Uterus (tissue), 4 donors: ENCODE data around the gene ELL2. TPM values are rescaled to one million over a fixed set of nuclear protein-coding genes. Genes with fewer than 3 reads are reported as not detected.

Experiments
- DNase-seq, 2 donors: peaks; one replicate each; pipeline ENCODE4 v3.0.0-alpha.2; 2019 to 2020
- H3K27ac ChIP-seq, 2 donors: fragments of 200-600 bp; sonication (generic); 1 replicate in 1 of 2; 2 replicates in 1 of 2; pipeline ENCODE4 v1.5.1; 2016 to 2018
- H3K27me3 ChIP-seq, 2 donors: fragments of 200-600 bp; sonication (generic); one replicate each; pipeline ENCODE4 v1.5.1; 2018 to 2019; ENCODE audit warnings: control low read depth in 1 of 2
- H3K36me3 ChIP-seq, 2 donors: fragments of 200-600 bp; sonication (generic); one replicate each; pipeline ENCODE4 v1.5.1; 2019; ENCODE audit warnings: control low read depth in 1 of 2
- H3K4me1 ChIP-seq, 2 donors: fragments of 200-600 bp; sonication (generic); one replicate each; pipeline ENCODE4 v1.5.1; 2018 to 2019; ENCODE audit warnings: control low read depth in 1 of 2
- H3K4me3 ChIP-seq, 2 donors: fragments of 200-600 bp; sonication (generic); 1 replicate in 1 of 2; 2 replicates in 1 of 2; pipeline ENCODE4 v1.5.1; 2018 to 2019; ENCODE audit warnings: mild to moderate bottlenecking in 1 of 2
- H3K9me3 ChIP-seq, 2 donors: fragments of 200-600 bp; sonication (generic); one replicate each; pipeline ENCODE4 v1.5.1; 2019; ENCODE audit warnings: control low read depth in 1 of 2
- CTCF ChIP-seq, 4 experiments: fragments of 200-600 bp in 2 of 4; fragments of 450-650 bp in 2 of 4; sonication (generic) in 2 of 4; IDR thresholded peaks; one replicate each; pipeline ENCODE4 v1.5.1; 2016 to 2019; ENCODE audit warnings: antibody characterized with exemption in 4 of 4, mild to moderate bottlenecking in 2 of 4, moderate library complexity in 1 of 4
- POLR2A ChIP-seq, 2 donors: fragments of 450-650 bp; IDR thresholded peaks; one replicate each; pipeline ENCODE4 v1.6.1; 2016; ENCODE audit warnings: antibody characterized with exemption in 2 of 2, mild to moderate bottlenecking in 1 of 2, moderate library complexity in 1 of 2
- intact Hi-C: fragments of 100-400 bp; cut with DNase I; formaldehyde crosslinking; loops from one replicate; pipeline ENCODE4 v1.15.1; 2023; ENCODE audit warnings: low total_unique reads
- total RNA-seq, 4 donors: library from RNA; depleted of rRNA in 3 of 4; stranded (reverse); fragments of >200 nt in 3 of 4; gene quantifications; one replicate each; pipeline versions ENCODE4 v1.1.0 to v1.2.4, GENCODE V29; 2014 to 2023
- donor health status: DM: yes; HTN: yes; CAD: no.

Gene ELL2
- total RNA-seq, 4 donors from 2014 or later, result 2.3 to 53.2 (median 16.0) TPM

DNA sequence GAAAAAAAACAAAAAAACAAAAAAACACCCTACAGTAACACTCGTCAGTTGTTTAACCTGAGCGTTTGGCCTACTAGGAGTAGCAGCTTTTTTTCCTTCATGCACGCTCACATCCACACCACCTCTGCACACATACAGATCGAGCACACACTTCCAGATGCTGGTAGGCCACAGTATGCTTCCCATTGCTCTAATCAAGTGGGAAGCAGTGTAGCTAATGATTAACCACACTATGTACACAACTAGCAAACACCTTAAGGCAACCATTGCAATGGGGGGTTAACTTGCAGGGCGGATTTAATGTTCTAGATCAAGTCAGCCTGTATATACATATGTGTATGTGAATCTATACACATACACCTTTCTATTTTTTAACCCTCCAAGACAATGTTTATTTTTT is 73.7 kb downstream of the ELL2 start:
- intact Hi-C loops, result no loop called here
- no peaks in the 10 kb centered on the region for H3K4me1 ChIP-seq
- no peaks in the 10 kb centered on the region for H3K36me3 ChIP-seq
- no peaks in the 10 kb centered on the region for H3K27me3 ChIP-seq
- TF ChIP-seq POLR2A (IDR thresholded peaks at IDR 0.05) (no peak), CTCF (IDR thresholded peaks at IDR 0.05) (no peak)
- DNase-seq, result no peak
- H3K4me3 ChIP-seq, result no peak overlapping the region
- no peaks in the 10 kb centered on the region for H3K9me3 ChIP-seq
- H3K27ac ChIP-seq, result no peak overlapping the region

DNA sequence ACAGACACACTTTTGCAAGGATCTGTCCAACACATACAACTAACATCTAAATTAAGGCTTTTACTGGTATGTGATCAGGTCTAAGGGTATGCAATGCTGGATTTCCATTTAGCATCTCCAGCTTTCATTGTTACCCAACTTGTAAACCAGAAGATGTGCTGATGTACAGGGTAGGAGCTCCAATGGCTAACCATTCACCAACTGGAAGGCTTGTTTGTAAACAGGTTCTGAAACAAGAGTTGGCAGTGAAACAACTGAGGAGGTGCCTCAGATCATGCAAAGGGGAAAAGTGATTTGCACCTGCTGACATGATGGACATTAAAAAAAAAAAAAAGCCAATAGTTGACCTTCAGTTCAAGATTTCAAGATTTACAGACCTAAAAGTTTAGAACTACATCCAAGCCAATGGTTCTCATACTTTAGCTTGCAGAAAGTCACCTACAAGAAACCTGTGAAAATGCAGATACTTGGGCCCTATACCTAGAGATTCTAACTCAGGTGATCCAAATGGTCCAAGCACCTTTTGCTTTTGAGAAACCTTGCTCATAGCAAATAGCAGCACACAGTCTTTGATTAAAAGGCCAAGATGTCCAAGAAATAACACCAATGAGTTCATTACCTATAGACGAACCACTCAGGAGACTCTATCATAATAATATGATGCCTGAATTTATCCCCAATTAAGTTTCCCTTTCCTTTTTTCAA is 75.2 kb downstream of the ELL2 start:
- intact Hi-C loops, result no loop called here
- H3K27ac ChIP-seq, result no peak overlapping the region
- no peaks in the 10 kb centered on the region for H3K4me1 ChIP-seq
- H3K4me3 ChIP-seq, result no peak overlapping the region
- no peaks in the 10 kb centered on the region for H3K36me3 ChIP-seq
- TF ChIP-seq POLR2A (IDR thresholded peaks at IDR 0.05), result no peak
- TF ChIP-seq CTCF (IDR thresholded peaks at IDR 0.05), result no peak
- no peak for DNase-seq
- H3K27me3 ChIP-seq, result no peaks in the 10 kb centered on the region
- H3K9me3 ChIP-seq, result no peaks in the 10 kb centered on the region

GRCh38 chr5:95884511-95884910 is 77.1 kb downstream of the ELL2 start:
- H3K4me3 ChIP-seq, result no peak overlapping the region
- no peak for TF ChIP-seq POLR2A (IDR thresholded peaks at IDR 0.05)
- TF ChIP-seq CTCF (IDR thresholded peaks at IDR 0.05), result no peak
- intact Hi-C loops, result no loop called here
- no peaks in the 10 kb centered on the region for H3K9me3 ChIP-seq
- no peaks in the 10 kb centered on the region for H3K36me3 ChIP-seq
- DNase-seq, result no peak
- H3K27ac ChIP-seq, result no peak overlapping the region
- no peaks in the 10 kb centered on the region for H3K27me3 ChIP-seq
- no peaks in the 10 kb centered on the region for H3K4me1 ChIP-seq

GRCh38 chr5:95884017-95884325 is 77.7 kb downstream of the ELL2 start:
- TF ChIP-seq POLR2A (IDR thresholded peaks at IDR 0.05), result no peak
- no peak for TF ChIP-seq CTCF (IDR thresholded peaks at IDR 0.05)
- Histone ChIP-seq H3K27me3 (no peaks in the 10 kb centered on the region), H3K27ac (no peak overlapping the region), H3K36me3 (no peaks in the 10 kb centered on the region), H3K9me3 (no peaks in the 10 kb centered on the region), H3K4me1 (no peaks in the 10 kb centered on the region), H3K4me3 (no peak overlapping the region)
- intact Hi-C loops, result no loop called here
- DNase-seq, result no peak

- H3K27ac ChIP-seq, result no peak overlapping the region
- no peaks in the 10 kb centered on the region for H3K9me3 ChIP-seq
- no peak for DNase-seq
- no peaks in the 10 kb centered on the region for H3K27me3 ChIP-seq
- no peaks in the 10 kb centered on the region for H3K36me3 ChIP-seq
- H3K4me1 ChIP-seq, result no peaks in the 10 kb centered on the region
- TF ChIP-seq CTCF (IDR thresholded peaks at IDR 0.05) (no peak), POLR2A (IDR thresholded peaks at IDR 0.05) (no peak)
- H3K4me3 ChIP-seq, result no peak overlapping the region
- intact Hi-C loops, result no loop called here
Measured at GRCh38 chr5:95883185-95884016, 78.2 kb downstream of the ELL2 start.
